ENCODE results near the gene TP53I3.
"Not testable (repeated sequence)": the region's sequence is repeated elsewhere in the genome, so short reads cannot be mapped to it uniquely, and the experiment has no call there.

The TP53I3 gene

GRCh38 chr2:24084386-24085199, at the start of gene TP53I3:
Gene TP53I3, minus strand, starts transcription at chr2:24084834. Its CDS starts 508 bp downstream, at chr2:24084326.
- DNase-seq (ENCODE audit: low read depth in 2 of 2): peak in 1 of 2 donors; percentile 70

- DNase-seq (ENCODE audit: low read depth in 2 of 2): no peak
Observed at GRCh38 chr2:24132543-24132942, 47.9 kb upstream of the TP53I3 start.

- DNase-seq (ENCODE audit: low read depth in 2 of 2): no peak
Observed at GRCh38 chr2:24125956-24126355, 41.3 kb upstream of the TP53I3 start.

GRCh38 chr2:24123922-24124580, 39.4 kb upstream of the TP53I3 start:
- DNase-seq (ENCODE audit: low read depth in 2 of 2): no peak

- DNase-seq (ENCODE audit: low read depth in 2 of 2): peak in 1 of 2 donors; percentile 66
Observed at GRCh38 chr2:24123195-24123921, 38.7 kb upstream of the TP53I3 start, which contains the start of the genes FAM228B and PFN4. Gene FAM228B, plus strand, starts transcription at chr2:24123469. Its CDS starts 893 bp downstream, at chr2:24124362. Gene PFN4, minus strand, starts transcription at chr2:24123334. Its CDS starts 799 bp downstream, at chr2:24122535.

GRCh38 chr2:24122366-24123194, 37.9 kb upstream of the TP53I3 start:
- no peak for DNase-seq (ENCODE audit: low read depth in 2 of 2)

GRCh38 chr2:24121469-24121868, 36.8 kb upstream of the TP53I3 start:
- no peak for DNase-seq (ENCODE audit: low read depth in 2 of 2)

GRCh38 chr2:24121066-24121465, 36.4 kb upstream of the TP53I3 start:
- DNase-seq (ENCODE audit: low read depth in 2 of 2): no peak

- DNase-seq (ENCODE audit: low read depth in 2 of 2): no peak
Observed at GRCh38 chr2:24117902-24118301, 33.3 kb upstream of the TP53I3 start.

GRCh38 chr2:24115057-24115456, 30.4 kb upstream of the TP53I3 start:
- no peak for DNase-seq (ENCODE audit: low read depth in 2 of 2)

- DNase-seq (ENCODE audit: low read depth in 2 of 2): no peak
Observed at GRCh38 chr2:24111407-24111901, 26.8 kb upstream of the TP53I3 start.

GRCh38 chr2:24110660-24111303, 26.1 kb upstream of the TP53I3 start:
- DNase-seq (ENCODE audit: low read depth in 2 of 2): no peak

- not testable (repeated sequence) for DNase-seq (ENCODE audit: low read depth in 2 of 2)
Observed at GRCh38 chr2:24109431-24109830, 24.8 kb upstream of the TP53I3 start.

- DNase-seq (ENCODE audit: low read depth in 2 of 2): no peak
Observed at GRCh38 chr2:24107336-24107735, 22.7 kb upstream of the TP53I3 start.

- DNase-seq (ENCODE audit: low read depth in 2 of 2): no peak
Observed at GRCh38 chr2:24106786-24107185, 22.2 kb upstream of the TP53I3 start.

- no peak for DNase-seq (ENCODE audit: low read depth in 2 of 2)
Observed at GRCh38 chr2:24105816-24106215, 21.2 kb upstream of the TP53I3 start.

- DNase-seq (ENCODE audit: low read depth in 2 of 2): no peak
Observed at GRCh38 chr2:24104906-24105305, 20.3 kb upstream of the TP53I3 start.

- no peak for DNase-seq (ENCODE audit: low read depth in 2 of 2)
Observed at GRCh38 chr2:24104110-24104650, 19.5 kb upstream of the TP53I3 start.

GRCh38 chr2:24102677-24103076, 18.0 kb upstream of the TP53I3 start:
- no peak for DNase-seq (ENCODE audit: low read depth in 2 of 2)

GRCh38 chr2:24101992-24102391, 17.4 kb upstream of the TP53I3 start:
- no peak for DNase-seq (ENCODE audit: low read depth in 2 of 2)
